HAP-1 (cell line): ENCODE data around the gene NACA2.
"Not testable (repeated sequence)": the region's sequence is repeated elsewhere in the genome, so short reads cannot be mapped to it uniquely, and the experiment has no call there.

Experiments
- DNase-seq, 2 experiments: peaks; one replicate each; pipeline ENCODE4 v3.0.0-alpha.2; 2016 to 2020; ENCODE audit warnings: low spot score in 2 of 2
- H3K27me3 ChIP-seq: fragments of 250-450 bp; sonication (Bioruptor Pico); 2 replicates; pipeline ENCODE4 v1.5.1; 2020; ENCODE audit warnings: low read depth, mild to moderate bottlenecking, moderate library complexity
- H3K36me3 ChIP-seq: fragments of 250-450 bp; sonication (Bioruptor Pico); replicated peaks from 2 replicates; pipeline ENCODE4 v1.5.1; 2020; ENCODE audit warnings: mild to moderate bottlenecking
- H3K4me1 ChIP-seq: fragments of 250-450 bp; sonication (Bioruptor Pico); 2 replicates; pipeline ENCODE4 v1.5.1; 2020; ENCODE audit warnings: mild to moderate bottlenecking
- H3K4me3 ChIP-seq: fragments of 250-450 bp; sonication (Bioruptor Pico); 2 replicates; pipeline ENCODE4 v1.5.1; 2020; ENCODE audit warnings: mild to moderate bottlenecking, moderate library complexity
- H3K9me3 ChIP-seq: fragments of 250-450 bp; sonication (Bioruptor Pico); 2 replicates; pipeline ENCODE4 v1.5.1; 2020; ENCODE audit warnings: mild to moderate bottlenecking, moderate library complexity
- in situ Hi-C: fragments of 300-500 bp; cut with MboI; formaldehyde crosslinking; loops from 3 replicates; pipeline ENCODE4 v1.14.3; 2020; ENCODE audit warnings: low sequenced_read_pairs, inconsistent platforms, mixed read lengths

Gene NACA2

GRCh38 chr17:61594294-61594825 lies 3.3 kb upstream of the NACA2 start:
- in situ Hi-C loops, result no loop called here
- no peaks in the 10 kb centered on the region for H3K27me3 ChIP-seq

GRCh38 chr17:61593426-61593825 lies 2.4 kb upstream of the NACA2 start:
- no peak for DNase-seq
- Histone ChIP-seq H3K27me3 (no peaks in the 10 kb centered on the region), H3K4me3 (no peak overlapping the region), H3K4me1 (no peaks in the 10 kb centered on the region), H3K36me3 (no peaks in the 10 kb centered on the region), H3K9me3 (no peaks in the 10 kb centered on the region)
- in situ Hi-C loops, result no loop called here

More at GRCh38 chr17:61594294-61594825, 3.3 kb upstream of the NACA2 start:
- no peaks in the 10 kb centered on the region for H3K36me3 ChIP-seq
- no peaks in the 10 kb centered on the region for H3K9me3 ChIP-seq
- H3K4me1 ChIP-seq, result no peaks in the 10 kb centered on the region
- H3K4me3 ChIP-seq, result no peak overlapping the region
- no peak for DNase-seq

GRCh38 chr17:61591930-61592329 lies 911 bp upstream of the NACA2 start:
- in situ Hi-C loops, result no loop called here
- no peak overlapping the region for H3K4me3 ChIP-seq
- H3K4me1 ChIP-seq, result no peaks in the 10 kb centered on the region
- H3K27me3 ChIP-seq, result no peaks in the 10 kb centered on the region
- no peaks in the 10 kb centered on the region for H3K9me3 ChIP-seq
- H3K36me3 ChIP-seq, result no peaks in the 10 kb centered on the region
- DNase-seq, result no peak

GRCh38 chr17:61589990-61590389 lies 1.0 kb downstream of the NACA2 start:
- Histone ChIP-seq H3K4me3 (no peak overlapping the region), H3K36me3 (no peaks in the 10 kb centered on the region), H3K4me1 (no peaks in the 10 kb centered on the region), H3K27me3 (no peaks in the 10 kb centered on the region), H3K9me3 (no peaks in the 10 kb centered on the region)
- DNase-seq, result no peak
- in situ Hi-C loops, result no loop called here

- DNase-seq, result no peak
- H3K36me3 ChIP-seq, result no peaks in the 10 kb centered on the region
- no peaks in the 10 kb centered on the region for H3K9me3 ChIP-seq
- no peaks in the 10 kb centered on the region for H3K27me3 ChIP-seq
- in situ Hi-C loops, result no loop called here
- no peak overlapping the region for H3K4me3 ChIP-seq
- no peaks in the 10 kb centered on the region for H3K4me1 ChIP-seq
These were observed 3.0 kb downstream of the NACA2 start for GRCh38 chr17:61587807-61588660.

- Histone ChIP-seq H3K9me3 (no peaks in the 10 kb centered on the region), H3K27me3 (no peaks in the 10 kb centered on the region), H3K4me3 (no peak overlapping the region), H3K4me1 (peaks cover 4% of the 10 kb centered on the region), H3K36me3 (no peaks in the 10 kb centered on the region)
- in situ Hi-C loops, result no loop called here
- DNase-seq, result no peak
These were observed 3.8 kb downstream of the NACA2 start for GRCh38 chr17:61587242-61587641.

- H3K36me3 ChIP-seq, H3K4me3 ChIP-seq, DNase-seq, H3K27me3 ChIP-seq, in situ Hi-C loops, H3K9me3 ChIP-seq: not testable (repeated sequence)
- H3K4me1 ChIP-seq, result peaks cover 10% of the 10 kb centered on the region
These were observed 4.4 kb downstream of the NACA2 start for GRCh38 chr17:61586622-61587021.

GRCh38 chr17:61586031-61586566 lies 4.9 kb downstream of the NACA2 start:
- in situ Hi-C loops, result no loop called here
- no peaks in the 10 kb centered on the region for H3K27me3 ChIP-seq
- H3K4me3 ChIP-seq, result no peak overlapping the region
- no peaks in the 10 kb centered on the region for H3K36me3 ChIP-seq
- no peaks in the 10 kb centered on the region for H3K9me3 ChIP-seq
- peaks cover 15% of the 10 kb centered on the region for H3K4me1 ChIP-seq
- no peak for DNase-seq

- in situ Hi-C loops, result no loop called here
- Histone ChIP-seq H3K4me3 (no peak overlapping the region), H3K4me1 (peaks cover 24% of the 10 kb centered on the region), H3K9me3 (no peaks in the 10 kb centered on the region), H3K27me3 (no peaks in the 10 kb centered on the region), H3K36me3 (no peaks in the 10 kb centered on the region)
- no peak for DNase-seq
These were observed 6.2 kb downstream of the NACA2 start for GRCh38 chr17:61584866-61585265.

GRCh38 chr17:61584266-61584665 lies 6.8 kb downstream of the NACA2 start:
- in situ Hi-C loops, result no loop called here
- Histone ChIP-seq H3K4me3 (no peak overlapping the region), H3K4me1 (peaks cover 24% of the 10 kb centered on the region), H3K36me3 (no peaks in the 10 kb centered on the region), H3K27me3 (no peaks in the 10 kb centered on the region), H3K9me3 (no peaks in the 10 kb centered on the region)
- no peak for DNase-seq

- no peak for DNase-seq
- no peaks in the 10 kb centered on the region for H3K36me3 ChIP-seq
- in situ Hi-C loops, result no loop called here
- peaks cover 24% of the 10 kb centered on the region for H3K4me1 ChIP-seq
- no peak overlapping the region for H3K4me3 ChIP-seq
- H3K9me3 ChIP-seq, result no peaks in the 10 kb centered on the region
- H3K27me3 ChIP-seq, result no peaks in the 10 kb centered on the region
These were observed 7.3 kb downstream of the NACA2 start for GRCh38 chr17:61583660-61584264.

- peak in 1 of 2 experiments; percentile 60 for DNase-seq
- in situ Hi-C loops, result no loop called here
- H3K9me3 ChIP-seq, result no peaks in the 10 kb centered on the region
- H3K27me3 ChIP-seq, result no peaks in the 10 kb centered on the region
- H3K36me3 ChIP-seq, result no peaks in the 10 kb centered on the region
- no peak overlapping the region for H3K4me3 ChIP-seq
- peaks cover 24% of the 10 kb centered on the region for H3K4me1 ChIP-seq
These were observed 7.8 kb downstream of the NACA2 start for GRCh38 chr17:61583242-61583641.

- Histone ChIP-seq H3K36me3 (no peaks in the 10 kb centered on the region), H3K4me1 (peaks cover 28% of the 10 kb centered on the region), H3K4me3 (no peak overlapping the region), H3K9me3 (no peaks in the 10 kb centered on the region), H3K27me3 (no peaks in the 10 kb centered on the region)
- no peak for DNase-seq
- in situ Hi-C loops, result no loop called here
These were observed 8.4 kb downstream of the NACA2 start for GRCh38 chr17:61582593-61582992.
